BJ (cell line): ENCODE data around the gene CASTOR2. TPM values are rescaled to one million over a fixed set of nuclear protein-coding genes. Genes with fewer than 3 reads are reported as not detected.

Experiments used
- CTCF ChIA-PET: fragments of 350-600 bp; formaldehyde crosslinking; extraction: SDS; loops from one replicate; lab custom pipeline; 2021; ENCODE audit warnings: antibody characterized with exemption, inconsistent platforms; lab: Yijun Ruan, JAX
- POLR2A ChIA-PET: fragments of 300-600 bp; sonication (Branson Sonifier 250); formaldehyde crosslinking; extraction: SDS; loops from one replicate; lab custom pipeline; 2021; ENCODE audit warnings: antibody characterized with exemption; lab: Charles Lee
- DNase-seq: peaks from one replicate; pipeline ENCODE4 v3.0.0-alpha.2; 2011; ENCODE audit warnings: low read depth
- H3K27me3 ChIP-seq: 2 replicates; pipeline ENCODE4 v1.6.0; 2011; ENCODE audit warnings: low read length; ENCODE audit not compliant: control insufficient read depth, insufficient read depth
- H3K36me3 ChIP-seq: 2 replicates; pipeline ENCODE4 v1.5.1; 2011; ENCODE audit warnings: low read length; ENCODE audit not compliant: control insufficient read depth, insufficient read depth
- H3K4me3 ChIP-seq: 2 replicates; pipeline ENCODE4 v1.5.1; 2011; ENCODE audit warnings: low read depth, mild to moderate bottlenecking, control low read depth, low read length
- CTCF ChIP-seq: IDR thresholded peaks from 2 replicates; pipeline ENCODE4 v1.5.1; 2011; ENCODE audit warnings: low read depth, mild to moderate bottlenecking, control low read depth, inconsistent platforms, low read length, moderate library complexity; ENCODE audit not compliant: insufficient read depth
- polyA plus RNA-seq: library from polyadenylated mRNA; depleted of rRNA; stranded (reverse); fragments of >200 nt; gene quantifications from 2 replicates; pipeline ENCODE4 v1.2.3, GENCODE V29; 2011

Gene CASTOR2
- polyA plus RNA-seq, 1 experiment = 5.7 TPM

- Histone ChIP-seq H3K4me3 (no peak overlapping the region), H3K36me3 (peaks cover 23% of the 10 kb centered on the region), H3K27me3 (no peaks in the 10 kb centered on the region)
- CTCF ChIA-PET = interaction anchor here (0.6 kb wide), 1 partner anchor 131 kb away, joined by 3 read pairs; no protein-coding TSS in a partner anchor
- peak; percentile 47 for DNase-seq
- POLR2A ChIA-PET = no interaction called here
- no peak for TF ChIP-seq CTCF
These were observed 91.6 kb downstream of the CASTOR2 start for GRCh38 chr7:75055830-75056772.

DNA sequence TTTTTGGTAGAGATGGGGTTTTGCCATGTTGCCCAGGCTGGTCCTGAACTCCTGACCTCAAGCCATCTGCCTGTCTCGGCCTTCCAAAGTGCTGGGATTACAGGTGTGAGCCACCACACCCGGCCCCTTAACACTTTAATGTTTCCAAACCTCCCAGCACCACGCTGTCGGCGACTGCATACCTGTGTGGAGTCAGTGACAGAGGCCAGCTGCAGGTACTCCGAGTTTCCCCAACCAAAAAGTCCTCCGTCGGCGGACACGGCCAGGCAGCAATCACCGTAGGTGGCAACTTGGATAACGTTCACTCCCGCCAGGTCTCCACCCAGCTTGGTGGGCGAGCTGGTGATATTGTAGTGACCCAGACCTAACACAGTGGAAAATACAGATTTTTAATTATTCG, 93.9 kb downstream of the CASTOR2 start:
- no peaks in the 10 kb centered on the region for H3K27me3 ChIP-seq
- no peak for DNase-seq
- no peak overlapping the region for H3K4me3 ChIP-seq
- ChIA-PET CTCF (no interaction called here), POLR2A (no interaction called here)
- peaks cover 24% of the 10 kb centered on the region for H3K36me3 ChIP-seq
- TF ChIP-seq CTCF = no peak

DNA sequence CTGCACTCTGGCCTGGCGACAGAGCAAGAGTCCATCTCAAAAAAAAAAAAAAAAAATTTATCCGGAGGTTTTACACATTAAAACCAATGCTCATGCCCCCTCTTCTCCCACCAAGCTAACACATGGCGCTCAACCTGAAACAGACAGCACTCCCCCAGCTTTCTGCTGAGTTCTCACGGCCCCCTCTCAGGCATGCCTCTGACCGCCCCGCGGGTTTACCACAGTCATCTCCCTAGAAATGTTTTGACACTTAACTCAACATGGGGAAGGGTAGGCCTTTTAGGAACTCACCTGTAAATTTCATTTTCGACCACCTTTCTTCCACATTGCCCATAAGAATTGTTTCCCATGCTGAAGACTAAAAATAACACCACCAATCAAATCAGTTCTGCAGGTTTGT, 99.8 kb downstream of the CASTOR2 start:
- no peak for TF ChIP-seq CTCF
- H3K36me3 ChIP-seq = peaks cover 28% of the 10 kb centered on the region
- POLR2A ChIA-PET = no interaction called here
- no peak for DNase-seq
- H3K27me3 ChIP-seq = no peaks in the 10 kb centered on the region
- H3K4me3 ChIP-seq = no peak overlapping the region
- CTCF ChIA-PET = no interaction called here

- no peak for TF ChIP-seq CTCF
- CTCF ChIA-PET = no interaction called here
- POLR2A ChIA-PET = no interaction called here
These were observed 100.3 kb downstream of the CASTOR2 start for GRCh38 chr7:75064801-75065200.

DNA sequence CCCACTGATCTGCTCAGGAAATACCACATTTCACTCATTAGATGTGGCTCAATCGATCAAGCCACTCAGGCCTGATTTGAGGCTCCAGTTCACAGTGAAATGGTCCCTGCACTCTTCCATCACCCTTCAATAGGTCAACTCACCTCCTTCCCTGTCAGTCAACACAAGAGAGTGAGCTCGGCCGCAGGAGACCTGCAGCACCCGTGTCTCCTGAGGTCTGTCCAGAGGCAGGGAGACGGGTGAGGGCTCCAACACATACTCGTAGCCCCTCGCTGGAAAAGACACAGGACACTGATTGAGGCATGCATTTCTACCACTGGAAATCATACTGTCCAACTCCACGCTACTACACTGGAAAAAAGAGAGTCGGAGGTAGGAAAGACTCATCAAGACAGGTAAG, 102.0 kb downstream of the CASTOR2 start:
- H3K4me3 ChIP-seq = no peak overlapping the region
- no peaks in the 10 kb centered on the region for H3K27me3 ChIP-seq
- POLR2A ChIA-PET = no interaction called here
- DNase-seq = no peak
- TF ChIP-seq CTCF = no peak
- CTCF ChIA-PET = no interaction called here
- peaks cover 21% of the 10 kb centered on the region for H3K36me3 ChIP-seq

More at GRCh38 chr7:75064801-75065200, 100.3 kb downstream of the CASTOR2 start:
- H3K27me3 ChIP-seq = no peaks in the 10 kb centered on the region
- no peak for DNase-seq
- peaks cover 30% of the 10 kb centered on the region for H3K36me3 ChIP-seq
- H3K4me3 ChIP-seq = no peak overlapping the region
